GM23248 (cell line): ENCODE results near the gene IDH3G.

ENCODE experiments used
- EZH2 ChIP-seq: fragments of 200-600 bp; sonication (generic); IDR thresholded peaks from 2 replicates; pipeline ENCODE4 v1.6.1; 2018; ENCODE audit warnings: antibody characterized with exemption, mild to moderate bottlenecking; ENCODE audit not compliant: insufficient read depth, poor library complexity, severe bottlenecking
- EZH2phosphoT487 ChIP-seq: fragments of 200-600 bp; sonication (generic); IDR thresholded peaks from 2 replicates; pipeline ENCODE4 v1.6.1; 2018; ENCODE audit warnings: antibody characterized with exemption, moderate library complexity, mild to moderate bottlenecking, low read depth; ENCODE audit not compliant: insufficient read depth

DNA sequence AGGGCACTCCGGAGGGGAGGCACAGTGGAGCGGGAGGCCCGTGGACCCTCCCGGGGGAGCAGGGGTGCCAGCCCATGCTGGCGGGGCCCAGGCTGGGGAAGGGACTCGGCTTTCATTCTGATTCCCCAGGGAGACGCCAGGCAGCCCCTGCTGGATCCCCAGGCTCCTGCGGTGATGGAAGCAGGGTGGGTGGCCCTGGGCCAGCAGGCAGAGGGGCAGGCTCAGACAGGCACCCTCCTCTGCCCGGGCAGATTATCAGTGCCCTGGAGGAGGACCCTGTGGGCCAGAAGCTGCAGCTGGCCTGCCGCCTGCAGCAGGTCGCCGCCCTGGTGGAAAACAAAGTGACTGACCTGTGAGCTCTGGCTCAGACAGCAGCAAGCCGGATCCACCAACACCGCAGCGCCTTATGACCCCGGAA is 15.5 kb downstream of the IDH3G start:
- TF ChIP-seq EZH2 (no peak), EZH2phosphoT487 (no peak)
